ENCODE measurements around the gene CFAP210. TPM values are rescaled to one million over a fixed set of nuclear protein-coding genes. Genes with fewer than 3 reads are reported as not detected.

CFAP210 gene
- polyA plus RNA-seq, 2 of the 4 experiments (the other 2 are of a cell fraction): 0.31 to 0.35 TPM

- Histone ChIP-seq H3K4me2 (no peak overlapping the region), H3K27ac (no peak overlapping the region), H3K4me1 (no peaks in the 10 kb centered on the region), H3K9me3 (no peaks in the 10 kb centered on the region), H3K4me3 (no peak overlapping the region)
- whole genome bisulfite sequencing (ENCODE audit: missing lambda C conversion rate): 70% methylated on average over 6 of the region's 6 CpGs
- TF ChIP-seq CBX8 (IDR thresholded peaks at IDR 0.05): no peak
- TF ChIP-seq, protein P1, sequence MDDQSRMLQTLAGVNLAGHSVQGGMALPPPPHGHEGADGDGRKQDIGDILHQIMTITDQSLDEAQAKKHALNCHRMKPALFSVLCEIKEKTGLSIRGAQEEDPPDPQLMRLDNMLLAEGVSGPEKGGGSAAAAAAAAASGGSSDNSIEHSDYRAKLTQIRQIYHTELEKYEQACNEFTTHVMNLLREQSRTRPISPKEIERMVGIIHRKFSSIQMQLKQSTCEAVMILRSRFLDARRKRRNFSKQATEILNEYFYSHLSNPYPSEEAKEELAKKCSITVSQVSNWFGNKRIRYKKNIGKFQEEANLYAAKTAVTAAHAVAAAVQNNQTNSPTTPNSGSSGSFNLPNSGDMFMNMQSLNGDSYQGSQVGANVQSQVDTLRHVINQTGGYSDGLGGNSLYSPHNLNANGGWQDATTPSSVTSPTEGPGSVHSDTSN (IDR thresholded peaks at IDR 0.05): no peak
- no peak for TF ChIP-seq EP300 (IDR thresholded peaks at IDR 0.05)
- no peak for TF ChIP-seq FOSL2 (IDR thresholded peaks at IDR 0.05)
- no peak for TF ChIP-seq FOSL2 (CRISPR knock-in tag; IDR thresholded peaks at IDR 0.05)
- no peak for TF ChIP-seq ESRRA (IDR thresholded peaks at IDR 0.05; ENCODE audit: borderline replicate concordance, low read length)
- TF ChIP-seq HOXB13 (CRISPR knock-in tag; IDR thresholded peaks at IDR 0.05; ENCODE audit: low read depth): no peak
- TF ChIP-seq EHMT2 (IDR thresholded peaks at IDR 0.05; ENCODE audit: low read depth): no peak
- no peak for TF ChIP-seq ELK1 (IDR thresholded peaks at IDR 0.05; ENCODE audit: low read depth, low read length)
- no peak for TF ChIP-seq PHF8 (IDR thresholded peaks at IDR 0.05; ENCODE audit: borderline replicate concordance, low read depth)
- TF ChIP-seq, protein P2, sequence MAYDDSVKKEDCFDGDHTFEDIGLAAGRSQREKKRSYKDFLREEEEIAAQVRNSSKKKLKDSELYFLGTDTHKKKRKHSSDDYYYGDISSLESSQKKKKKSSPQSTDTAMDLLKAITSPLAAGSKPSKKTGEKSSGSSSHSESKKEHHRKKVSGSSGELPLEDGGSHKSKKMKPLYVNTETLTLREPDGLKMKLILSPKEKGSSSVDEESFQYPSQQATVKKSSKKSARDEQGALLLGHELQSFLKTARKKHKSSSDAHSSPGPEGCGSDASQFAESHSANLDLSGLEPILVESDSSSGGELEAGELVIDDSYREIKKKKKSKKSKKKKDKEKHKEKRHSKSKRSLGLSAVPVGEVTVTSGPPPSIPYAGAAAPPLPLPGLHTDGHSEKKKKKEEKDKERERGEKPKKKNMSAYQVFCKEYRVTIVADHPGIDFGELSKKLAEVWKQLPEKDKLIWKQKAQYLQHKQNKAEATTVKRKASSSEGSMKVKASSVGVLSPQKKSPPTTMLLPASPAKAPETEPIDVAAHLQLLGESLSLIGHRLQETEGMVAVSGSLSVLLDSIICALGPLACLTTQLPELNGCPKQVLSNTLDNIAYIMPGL (CRISPR knock-in tag; IDR thresholded peaks at IDR 0.05; ENCODE audit: borderline replicate concordance): no peak
- DNase-seq (ENCODE audit: low read depth in 1 of 2, low spot score in 1 of 2) (no peak), ATAC-seq (no peak; a peak in 1 of 6 replicates), FAIRE-seq (no peak)
- ChIA-PET CTCF (interaction anchor here (0.7 to 1.0 kb wide), 2 partner anchors 9 to 54 kb away, joined by 3 read pairs; no protein-coding TSS in a partner anchor), POLR2A (no interaction called here)
These were observed 17.4 kb downstream of the CFAP210 start for GRCh38 chr2:169676850-169677249.

DNA sequence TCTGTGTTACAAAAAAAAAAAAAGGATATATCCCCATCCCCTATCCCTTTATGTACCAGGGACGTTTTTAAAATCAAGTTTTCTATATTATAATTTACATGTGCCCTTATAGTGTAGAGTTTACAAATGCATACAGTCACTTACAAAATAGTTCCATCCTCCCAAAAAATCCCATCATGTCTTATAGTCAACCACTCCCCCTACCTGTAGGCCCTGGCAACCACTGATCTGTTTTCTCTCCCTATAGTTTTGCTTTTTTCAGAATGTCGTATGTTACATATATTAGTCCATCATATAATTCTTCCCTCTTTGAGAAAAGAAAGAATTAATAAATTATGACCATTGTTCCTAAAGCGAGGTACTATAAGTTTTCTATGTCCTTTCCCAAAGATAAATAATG, 17.8 kb downstream of the CFAP210 start:
- no peak overlapping the region for H3K4me2 ChIP-seq
- DNase-seq (ENCODE audit: low read depth in 1 of 2, low spot score in 1 of 2) (no peak), ATAC-seq (no peak), FAIRE-seq (no peak)
- no peak overlapping the region for H3K27ac ChIP-seq
- no peaks in the 10 kb centered on the region for H3K9me3 ChIP-seq
- WGBS (ENCODE audit: missing lambda C conversion rate): 38% methylated on average over 3 of the region's 3 CpGs
- TF ChIP-seq FOSL2 (IDR thresholded peaks at IDR 0.05) (no peak), FOSL2 (CRISPR knock-in tag; IDR thresholded peaks at IDR 0.05) (no peak), FOSB (CRISPR knock-in tag; IDR thresholded peaks at IDR 0.05) (no peak), TFCP2L1 (CRISPR knock-in tag; IDR thresholded peaks at IDR 0.05) (no peak), HOXA7 (CRISPR knock-in tag; IDR thresholded peaks at IDR 0.05) (no peak), RFX5 (IDR thresholded peaks at IDR 0.05) (no peak), EHMT2 (IDR thresholded peaks at IDR 0.05; ENCODE audit: low read depth) (no peak), ELK1 (IDR thresholded peaks at IDR 0.05; ENCODE audit: low read depth, low read length) (no peak), CBX2 (IDR thresholded peaks at IDR 0.05; ENCODE audit: borderline replicate concordance, low read depth) (no peak), TP53 (CRISPR knock-in tag; IDR thresholded peaks at IDR 0.05) (no peak), ZSCAN20 (CRISPR knock-in tag; IDR thresholded peaks at IDR 0.05) (no peak), MAFK (IDR thresholded peaks at IDR 0.05; ENCODE audit: partially characterized antibody) (no peak), ESRRA (IDR thresholded peaks at IDR 0.05; ENCODE audit: borderline replicate concordance, low read length) (no peak), PHF8 (IDR thresholded peaks at IDR 0.05; ENCODE audit: borderline replicate concordance, low read depth) (no peak)
- TF ChIP-seq, protein P3, sequence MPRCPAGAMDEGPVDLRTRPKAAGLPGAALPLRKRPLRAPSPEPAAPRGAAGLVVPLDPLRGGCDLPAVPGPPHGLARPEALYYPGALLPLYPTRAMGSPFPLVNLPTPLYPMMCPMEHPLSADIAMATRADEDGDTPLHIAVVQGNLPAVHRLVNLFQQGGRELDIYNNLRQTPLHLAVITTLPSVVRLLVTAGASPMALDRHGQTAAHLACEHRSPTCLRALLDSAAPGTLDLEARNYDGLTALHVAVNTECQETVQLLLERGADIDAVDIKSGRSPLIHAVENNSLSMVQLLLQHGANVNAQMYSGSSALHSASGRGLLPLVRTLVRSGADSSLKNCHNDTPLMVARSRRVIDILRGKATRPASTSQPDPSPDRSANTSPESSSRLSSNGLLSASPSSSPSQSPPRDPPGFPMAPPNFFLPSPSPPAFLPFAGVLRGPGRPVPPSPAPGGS (IDR thresholded peaks at IDR 0.05): no peak
- TF ChIP-seq, protein P4, sequence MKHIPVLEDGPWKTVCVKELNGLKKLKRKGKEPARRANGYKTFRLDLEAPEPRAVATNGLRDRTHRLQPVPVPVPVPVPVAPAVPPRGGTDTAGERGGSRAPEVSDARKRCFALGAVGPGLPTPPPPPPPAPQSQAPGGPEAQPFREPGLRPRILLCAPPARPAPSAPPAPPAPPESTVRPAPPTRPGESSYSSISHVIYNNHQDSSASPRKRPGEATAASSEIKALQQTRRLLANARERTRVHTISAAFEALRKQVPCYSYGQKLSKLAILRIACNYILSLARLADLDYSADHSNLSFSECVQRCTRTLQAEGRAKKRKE (CRISPR knock-in tag; IDR thresholded peaks at IDR 0.05; ENCODE audit: low read depth): no peak
- TF ChIP-seq, protein P1 (IDR thresholded peaks at IDR 0.05): no peak
- TF ChIP-seq, protein P5, sequence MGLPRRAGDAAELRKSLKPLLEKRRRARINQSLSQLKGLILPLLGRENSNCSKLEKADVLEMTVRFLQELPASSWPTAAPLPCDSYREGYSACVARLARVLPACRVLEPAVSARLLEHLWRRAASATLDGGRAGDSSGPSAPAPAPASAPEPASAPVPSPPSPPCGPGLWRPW (IDR thresholded peaks at IDR 0.05): no peak
- no peak overlapping the region for H3K4me3 ChIP-seq
- ChIA-PET CTCF (no interaction called here), POLR2A (no interaction called here)
- no peaks in the 10 kb centered on the region for H3K4me1 ChIP-seq
